Spleen (tissue), 11 donors: ENCODE measurements around the gene UBE2S. TPM values are rescaled to one million over a fixed set of nuclear protein-coding genes. Genes with fewer than 3 reads are reported as not detected.

Experiments
- DNase-seq: peaks from one replicate; pipeline ENCODE4 v3.0.0-alpha.2; 2020
- H3K27ac ChIP-seq, 8 donors: fragments of 200-600 bp; sonication (generic) in 7 of 8; 1 replicate in 4 of 8; 2 replicates in 4 of 8; pipeline versions ENCODE4 v1.5.0 to v1.8.0; 2016 to 2021; ENCODE audit warnings: inconsistent platforms in 4 of 8, mild to moderate bottlenecking in 4 of 8, moderate library complexity in 1 of 8
- H3K27me3 ChIP-seq, 7 donors: fragments of 200-600 bp; sonication (generic) in 6 of 7; replicated peaks in 1 of 7; 1 replicate in 4 of 7; 2 replicates in 3 of 7; pipeline versions ENCODE4 v1.5.0 to v1.8.0; 2016 to 2021; ENCODE audit warnings: inconsistent platforms in 3 of 7, mild to moderate bottlenecking in 1 of 7
- H3K36me3 ChIP-seq, 6 donors: fragments of 200-600 bp; sonication (generic) in 5 of 6; 1 replicate in 4 of 6; 2 replicates in 2 of 6; pipeline versions ENCODE4 v1.5.0 to v1.8.0; 2016 to 2021; ENCODE audit warnings: inconsistent platforms in 2 of 6
- H3K4me1 ChIP-seq, 6 donors: fragments of 200-600 bp; sonication (generic) in 5 of 6; 1 replicate in 3 of 6; 2 replicates in 3 of 6; pipeline versions ENCODE4 v1.5.0 to v1.8.0; 2016 to 2021; ENCODE audit warnings: inconsistent platforms in 3 of 6
- H3K4me3 ChIP-seq, 8 donors: fragments of 200-600 bp; sonication (generic) in 7 of 8; 1 replicate in 4 of 8; 2 replicates in 4 of 8; pipeline versions ENCODE4 v1.5.0 to v1.8.0; 2016 to 2021; ENCODE audit warnings: inconsistent platforms in 4 of 8, mild to moderate bottlenecking in 4 of 8, moderate library complexity in 2 of 8
- H3K9me3 ChIP-seq, 8 donors: fragments of 200-600 bp; sonication (generic) in 7 of 8; 1 replicate in 4 of 8; 2 replicates in 4 of 8; pipeline versions ENCODE4 v1.5.0 to v1.8.0; 2016 to 2021; ENCODE audit warnings: inconsistent platforms in 4 of 8
- POLR2A ChIP-seq, 3 donors: fragments of 450-650 bp; IDR thresholded peaks; one replicate each; pipeline ENCODE4 v1.5.1; 2017; ENCODE audit warnings: antibody characterized with exemption in 3 of 3, mild to moderate bottlenecking in 1 of 3
- POLR2AphosphoS5 ChIP-seq, 3 donors: sonication (generic); formaldehyde crosslinking; IDR thresholded peaks; one replicate each; pipeline ENCODE4 v1.5.1; 2017; ENCODE audit warnings: antibody characterized with exemption in 3 of 3
- WGBS, 5 donors: extraction: QIAGEN DNeasy Blood & Tissue Kit in 3 of 5; methylation state at CpG; one replicate each; pipeline versions ENCODE4 v1.1.5 to v1.1.7; 2013 to 2018; 5-methylcytosine and 5-hydroxymethylcytosine counted together
- intact Hi-C: fragments of 100-400 bp; cut with DNase I; formaldehyde crosslinking; loops from one replicate; pipeline ENCODE4 v1.15.0; 2023; ENCODE audit warnings: low total_unique reads
- polyA plus RNA-seq, 3 donors: library from polyadenylated mRNA; stranded (reverse); fragments of 200-250 nt; gene quantifications; one replicate each; pipeline ENCODE4 v1.2.1, GENCODE V29; 2013
- total RNA-seq, 7 donors: library from RNA; depleted of rRNA in 3 of 7; stranded (reverse); fragments of >200 nt in 3 of 7; fragmentation: NEBNext Ultra II Directional in 4 of 7; extraction: Animal tissue kit (Norgen Biotek cat#: 25700) in 4 of 7; gene quantifications; one replicate each; pipeline versions ENCODE4 v1.1.0 to v1.2.1, GENCODE V29; 2016 to 2021
- TF ChIP-seq, protein P1 (sequence below), 11 experiments: fragments of 200-600 bp in 7 of 11; fragments of 450-650 bp in 4 of 11; sonication (generic) in 4 of 11; IDR thresholded peaks in 8 of 11; conservative IDR thresholded peaks in 3 of 11; 1 replicate in 7 of 11; 2 replicates in 4 of 11; pipeline versions ENCODE4 v1.4.0 to v1.8.0; 2016 to 2021; ENCODE audit warnings: antibody characterized with exemption in 11 of 11, inconsistent platforms in 4 of 11, mild to moderate bottlenecking in 1 of 11
- donor health status: healthy with polysubstance abuse.
- donor health status: DM: no; HTN: no; CAD: no; lungs with moderate emphysema.
- donor health status: DM: no; HTN: no; CAD: no.
- donor health status: Bipolar disorder and iron deficiency.
- donor health status: healthy.
- donor health status: DM: no; HTN: no; CAD: no.
- donor health status: DM: yes; HTN: yes; CAD: no.

The UBE2S gene
- total and polyA plus RNA-seq, 10 donors: 4.9 to 40.8 (median 19.5) TPM

DNA sequence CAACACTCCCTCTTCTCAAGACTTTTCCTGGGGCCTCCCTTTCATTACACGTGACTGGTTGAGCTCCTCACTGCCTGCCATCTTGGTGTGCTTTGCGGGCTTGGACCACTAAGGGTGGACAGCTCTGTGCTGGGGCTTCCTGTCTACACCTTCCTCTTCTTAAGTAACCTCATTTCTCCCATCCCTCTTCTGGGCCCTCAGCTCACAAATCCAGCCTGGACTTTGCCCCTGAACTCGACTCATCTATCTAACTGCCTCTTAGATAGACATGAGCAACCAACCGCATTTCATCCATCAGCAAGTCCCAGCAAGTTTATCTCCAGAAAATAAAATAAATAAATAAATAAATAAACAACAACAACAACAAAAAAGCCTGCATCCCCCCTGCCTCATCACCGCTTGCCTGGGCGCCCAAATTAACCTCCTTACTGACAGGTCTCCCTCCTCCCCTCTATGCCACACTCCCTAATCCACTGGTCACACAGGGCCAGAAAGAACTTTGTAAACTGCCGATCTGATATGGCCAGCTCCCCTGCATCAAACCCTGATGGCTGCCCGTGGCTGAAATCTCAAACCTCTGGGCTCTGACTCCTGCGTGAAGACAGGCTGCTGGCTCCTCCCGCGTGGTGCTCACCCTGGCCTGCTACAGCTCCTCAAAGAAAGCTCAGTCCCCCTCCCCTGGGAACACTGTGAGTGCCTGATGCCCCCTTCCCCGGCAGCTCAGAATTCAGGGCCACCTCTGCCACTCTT, 46.1 kb upstream of the UBE2S start:
- intact Hi-C loops: no loop called here
- DNase-seq: no peak
- Histone ChIP-seq H3K27ac (no peak overlapping the region), H3K27me3 (peaks cover 8 to 42% (median 29%) of the 10 kb centered on the region in 7 donors), H3K4me1 (peaks cover 10 to 25% (median 20%) of the 10 kb centered on the region in 6 donors), H3K9me3 (no peaks in the 10 kb centered on the region), H3K4me3 (no peak overlapping the region), H3K36me3 (peaks cover 0 to 31% (median 9%) of the 10 kb centered on the region in 6 donors)
- 92 to 97% (median 95%) methylated on average over 12 of the region's 12 CpGs for WGBS, 5 donors
- TF ChIP-seq, protein P1, sequence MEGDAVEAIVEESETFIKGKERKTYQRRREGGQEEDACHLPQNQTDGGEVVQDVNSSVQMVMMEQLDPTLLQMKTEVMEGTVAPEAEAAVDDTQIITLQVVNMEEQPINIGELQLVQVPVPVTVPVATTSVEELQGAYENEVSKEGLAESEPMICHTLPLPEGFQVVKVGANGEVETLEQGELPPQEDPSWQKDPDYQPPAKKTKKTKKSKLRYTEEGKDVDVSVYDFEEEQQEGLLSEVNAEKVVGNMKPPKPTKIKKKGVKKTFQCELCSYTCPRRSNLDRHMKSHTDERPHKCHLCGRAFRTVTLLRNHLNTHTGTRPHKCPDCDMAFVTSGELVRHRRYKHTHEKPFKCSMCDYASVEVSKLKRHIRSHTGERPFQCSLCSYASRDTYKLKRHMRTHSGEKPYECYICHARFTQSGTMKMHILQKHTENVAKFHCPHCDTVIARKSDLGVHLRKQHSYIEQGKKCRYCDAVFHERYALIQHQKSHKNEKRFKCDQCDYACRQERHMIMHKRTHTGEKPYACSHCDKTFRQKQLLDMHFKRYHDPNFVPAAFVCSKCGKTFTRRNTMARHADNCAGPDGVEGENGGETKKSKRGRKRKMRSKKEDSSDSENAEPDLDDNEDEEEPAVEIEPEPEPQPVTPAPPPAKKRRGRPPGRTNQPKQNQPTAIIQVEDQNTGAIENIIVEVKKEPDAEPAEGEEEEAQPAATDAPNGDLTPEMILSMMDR (IDR thresholded peaks at IDR 0.05 in 8 of 11, conservative IDR thresholded peaks at IDR 0.05 in 3 of 11): no peak
- peak in 1 of 3 donors; percentile 6 for TF ChIP-seq POLR2AphosphoS5 (IDR thresholded peaks at IDR 0.05)
- no peak for TF ChIP-seq POLR2A (IDR thresholded peaks at IDR 0.05)

DNA sequence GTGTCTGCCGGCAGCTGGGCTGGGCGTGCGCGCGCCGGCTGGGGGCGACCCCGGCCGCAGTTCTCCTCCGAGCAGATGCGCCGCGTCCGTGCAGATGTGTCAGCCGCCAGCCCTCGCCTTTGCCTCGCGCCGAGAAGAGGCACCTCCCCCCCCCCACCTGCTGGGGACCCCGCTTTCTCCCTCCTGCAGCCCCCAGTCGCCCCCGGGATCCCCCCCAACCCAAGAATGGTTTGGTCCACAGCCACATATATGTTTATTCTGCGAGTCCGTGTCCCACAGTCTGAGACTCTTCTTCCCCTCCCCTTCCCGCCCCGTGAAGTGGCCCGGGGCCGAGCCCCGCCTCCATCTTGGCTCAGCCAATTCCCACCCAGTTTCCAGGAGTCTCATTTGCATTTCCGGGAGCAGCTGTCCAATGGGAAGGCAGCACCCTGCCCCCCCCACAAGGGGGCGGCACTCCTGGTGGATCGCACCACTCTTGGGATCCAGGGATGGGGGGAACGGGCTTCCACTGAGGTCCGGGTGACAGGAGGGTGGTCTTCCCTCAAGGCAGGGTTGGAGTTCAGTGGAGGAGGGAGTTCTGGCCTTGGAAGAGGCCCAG, 45.3 kb upstream of the UBE2S start:
- peaks cover 10 to 24% (median 20%) of the 10 kb centered on the region in 6 donors for H3K4me1 ChIP-seq
- peak overlapping the region in 1 of 8 donors; percentile 57 for H3K4me3 ChIP-seq
- no peak overlapping the region for H3K27ac ChIP-seq
- TF ChIP-seq POLR2AphosphoS5 (IDR thresholded peaks at IDR 0.05): peak in 2 of 3 donors; percentile 36 to 46
- TF ChIP-seq, protein P1 (IDR thresholded peaks at IDR 0.05 in 8 of 11, conservative IDR thresholded peaks at IDR 0.05 in 3 of 11): no peak
- intact Hi-C loops: no loop called here
- no peak for DNase-seq
- H3K9me3 ChIP-seq: no peaks in the 10 kb centered on the region
- WGBS, 5 donors: 15 to 29% (median 26%) methylated on average over 27 to 34 of the region's 34 CpGs
- H3K27me3 ChIP-seq: peaks cover 8 to 42% (median 29%) of the 10 kb centered on the region in 7 donors
- peaks cover 0 to 31% (median 9%) of the 10 kb centered on the region in 6 donors for H3K36me3 ChIP-seq

DNA sequence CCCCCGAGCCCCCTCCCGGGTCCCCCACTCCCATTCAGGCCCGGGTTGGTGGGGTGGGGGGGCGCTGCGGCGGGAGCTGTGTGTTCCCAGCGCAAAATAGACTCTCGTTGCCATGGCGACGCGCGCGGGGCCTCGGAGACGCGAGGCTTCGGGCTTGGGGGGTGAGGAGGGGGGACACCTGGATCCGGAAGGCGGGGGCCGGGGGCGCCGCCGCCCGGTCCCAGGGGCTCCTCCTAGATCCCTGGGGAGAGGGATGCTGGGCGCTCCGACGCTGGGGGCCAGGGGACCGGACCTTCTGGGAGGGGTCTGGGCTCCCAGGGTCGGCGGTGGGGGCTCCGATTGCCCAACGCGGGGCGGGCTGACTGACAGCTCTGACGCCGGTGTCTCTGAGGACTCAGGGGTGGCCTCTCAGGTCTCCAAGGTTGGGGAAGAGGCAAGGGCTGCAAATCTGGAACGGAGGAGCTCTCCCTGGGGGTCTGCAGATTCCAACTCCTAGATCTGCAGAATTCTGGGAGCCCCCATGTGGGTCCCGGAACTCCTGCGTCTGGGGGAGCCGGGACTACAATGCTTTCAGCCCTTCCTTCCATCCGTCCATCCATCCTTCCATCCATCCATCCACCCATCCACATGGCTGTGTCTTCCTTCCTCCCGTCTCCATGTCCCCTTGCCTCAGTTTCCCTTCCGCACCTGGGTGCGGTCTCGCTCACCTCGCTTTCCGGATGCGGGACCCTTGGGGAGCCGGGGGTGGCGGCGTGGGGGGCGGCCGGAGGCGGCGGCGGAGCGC, 44.6 kb upstream of the UBE2S start:
- H3K9me3 ChIP-seq: no peaks in the 10 kb centered on the region
- intact Hi-C loops: no loop called here
- H3K27ac ChIP-seq: no peak overlapping the region
- H3K4me3 ChIP-seq: peak overlapping the region in 5 of 8 donors; percentile 1 to 57 (median 21)
- DNase-seq: no peak
- WGBS, 5 donors: 2 to 7% (median 5%) methylated on average over 43 to 57 of the region's 57 CpGs
- peaks cover 0 to 31% (median 9%) of the 10 kb centered on the region in 6 donors for H3K36me3 ChIP-seq
- peaks cover 8 to 49% (median 29%) of the 10 kb centered on the region in 7 donors for H3K27me3 ChIP-seq
- TF ChIP-seq, protein P1 (IDR thresholded peaks at IDR 0.05 in 8 of 11, conservative IDR thresholded peaks at IDR 0.05 in 3 of 11): no peak
- no peak for TF ChIP-seq POLR2AphosphoS5 (IDR thresholded peaks at IDR 0.05)
- no peak for TF ChIP-seq POLR2A (IDR thresholded peaks at IDR 0.05)
- H3K4me1 ChIP-seq: peaks cover 10 to 24% (median 20%) of the 10 kb centered on the region in 6 donors
